ENCODE data around the gene ZNF683. TPM values are rescaled to one million over a fixed set of nuclear protein-coding genes. Genes with fewer than 3 reads are reported as not detected.
A peak's percentile ranks its signal among the peaks of the same experiment; 100 is the strongest.

ZNF683 gene
- total RNA-seq, 1 donor from 2014 or later, result not detected

GRCh38 chr1:26317146-26317545, 55.4 kb downstream of the ZNF683 start:
- H3K4me1 Mint-ChIP-seq (ENCODE audit: low read depth), result peaks cover 7% of the 10 kb centered on the region
- H3K27ac Mint-ChIP-seq, result peak overlapping the region; percentile 63
- H3K36me3 Mint-ChIP-seq (ENCODE audit: insufficient read depth), result peaks cover 4% of the 10 kb centered on the region
- no peak overlapping the region for H3K4me3 Mint-ChIP-seq (ENCODE audit: low read depth)
- DNase-seq (ENCODE audit: low spot score, unreplicated experiment), result no peak
- H3K27me3 Mint-ChIP-seq, result no peaks in the 10 kb centered on the region
- H3K9me3 Mint-ChIP-seq (ENCODE audit: low read depth), result no peaks in the 10 kb centered on the region
- no peak for TF ChIP-seq CTCF (IDR thresholded peaks at IDR 0.05; ENCODE audit: unreplicated experiment)

- Mint-ChIP-seq H3K27ac (no peak overlapping the region), H3K9me3 (ENCODE audit: low read depth) (no peaks in the 10 kb centered on the region), H3K36me3 (ENCODE audit: insufficient read depth) (no peaks in the 10 kb centered on the region), H3K4me3 (ENCODE audit: low read depth) (no peak overlapping the region), H3K4me1 (ENCODE audit: low read depth) (peaks cover 7% of the 10 kb centered on the region), H3K27me3 (peaks cover 4% of the 10 kb centered on the region)
- no peak for TF ChIP-seq CTCF (IDR thresholded peaks at IDR 0.05; ENCODE audit: unreplicated experiment)
- DNase-seq (ENCODE audit: low spot score, unreplicated experiment), result no peak
Measured at GRCh38 chr1:26315874-26316850, 56.4 kb downstream of the ZNF683 start.

GRCh38 chr1:26314501-26314900, 58.0 kb downstream of the ZNF683 start:
- peaks cover 7% of the 10 kb centered on the region for H3K4me1 Mint-ChIP-seq (ENCODE audit: low read depth)
- H3K4me3 Mint-ChIP-seq (ENCODE audit: low read depth), result no peak overlapping the region
- no peak for TF ChIP-seq CTCF (IDR thresholded peaks at IDR 0.05; ENCODE audit: unreplicated experiment)
- DNase-seq (ENCODE audit: low spot score, unreplicated experiment), result no peak
- no peaks in the 10 kb centered on the region for H3K9me3 Mint-ChIP-seq (ENCODE audit: low read depth)
- no peak overlapping the region for H3K27ac Mint-ChIP-seq
- no peaks in the 10 kb centered on the region for H3K36me3 Mint-ChIP-seq (ENCODE audit: insufficient read depth)
- peaks cover 4% of the 10 kb centered on the region for H3K27me3 Mint-ChIP-seq

Other genes starting within 250 kb of the ZNF683 start
- 0.33 and 0.36 TPM in 2 replicates for gene FAM110D, start 213.7 kb downstream of the ZNF683 start, total RNA-seq
- not detected in 2 replicates for gene C1orf232, start 203.8 kb downstream of the ZNF683 start, total RNA-seq
- 28.9 and 32.1 TPM in 2 replicates for gene ZNF593, start 202.8 kb downstream of the ZNF683 start, total RNA-seq
- gene ZNF593OS, start 200.9 kb downstream of the ZNF683 start, total RNA-seq, result not detected in 2 replicates
- gene CNKSR1, start 195.3 kb downstream of the ZNF683 start, total RNA-seq, result 52.0 and 52.1 TPM in 2 replicates
- gene CATSPER4, start 182.1 kb downstream of the ZNF683 start, total RNA-seq, result not detected in 2 replicates
- gene CEP85, start 138.6 kb downstream of the ZNF683 start, total RNA-seq, result 20.8 and 21.3 TPM in 2 replicates
- gene SH3BGRL3, start 92.7 kb downstream of the ZNF683 start, total RNA-seq, result 63.8 and 66.6 TPM in 2 replicates
- 47.8 and 48.9 TPM in 2 replicates for gene UBXN11, start 66.1 kb downstream of the ZNF683 start, total RNA-seq
- 0.89 and 1.8 TPM in 2 replicates for gene CD52, start 54.8 kb downstream of the ZNF683 start, total RNA-seq
- gene CRYBG2, start 18.6 kb downstream of the ZNF683 start, total RNA-seq, result 13.8 and 19.3 TPM in 2 replicates
- 80.2 and 87.8 TPM in 2 replicates for gene LIN28A, start 38.1 kb upstream of the ZNF683 start, total RNA-seq
- 44.4 and 51.5 TPM in 2 replicates for gene DHDDS, start 59.6 kb upstream of the ZNF683 start, total RNA-seq
- gene HMGN2, start 99.7 kb upstream of the ZNF683 start, total RNA-seq, result 444 and 446 TPM in 2 replicates
- gene RPS6KA1, start 157.0 kb upstream of the ZNF683 start, total RNA-seq, result 26.7 and 29.6 TPM in 2 replicates

All from progenitor cell of endocrine pancreas (in vitro differentiated cells).